SK-N-SH (cell line): ENCODE results near the gene VPS35L. TPM values are rescaled to one million over a fixed set of nuclear protein-coding genes. Genes with fewer than 3 reads are reported as not detected.

Experiments used
- CTCF ChIA-PET: fragments of 300-600, 350-600 bp; formaldehyde crosslinking; extraction: SDS; loops from one replicate; lab custom pipeline; 2021; lab: Yijun Ruan, JAX
- POLR2A ChIA-PET: fragments of 350-600 bp; sonication (Branson Sonifier 250); formaldehyde crosslinking; extraction: SDS; loops from one replicate; lab custom pipeline; 2020; ENCODE audit warnings: antibody characterized with exemption, inconsistent platforms; lab: Yijun Ruan, JAX
- DNase-seq: peaks from one replicate; pipeline ENCODE4 v3.0.0; 2012
- H2AFZ ChIP-seq: fragments of 200-600 bp; sonication (generic); 2 replicates; pipeline ENCODE4 v1.8.1; 2016; ENCODE audit warnings: antibody characterized with exemption, mild to moderate bottlenecking, low read depth
- H3F3A ChIP-seq: fragments of 200-600 bp; sonication (generic); replicated peaks from 2 replicates; pipeline ENCODE3; 2016; ENCODE audit warnings: antibody characterized with exemption, mild to moderate bottlenecking; ENCODE audit not compliant: insufficient read depth
- H3K27ac ChIP-seq, 2 experiments: fragments of 200-500 bp in 1 of 2; fragments of 200-600 bp in 1 of 2; sonication (Bioruptor generic) in 1 of 2; sonication (generic), shearing (Covaris generic) in 1 of 2; 2 replicates each; pipeline versions ENCODE4 v1.5.1 to v1.6.1; 2014 to 2016; ENCODE audit warnings: low read depth in 2 of 2, inconsistent platforms in 1 of 2, low read length in 1 of 2, mild to moderate bottlenecking in 1 of 2, mixed read lengths in 1 of 2
- H3K27me3 ChIP-seq: fragments of 200-600 bp; sonication (generic), shearing (Covaris generic); 2 replicates; pipeline ENCODE4 v1.6.1; 2016; ENCODE audit warnings: mixed run types; ENCODE audit not compliant: insufficient read depth
- H3K36me3 ChIP-seq, 2 experiments: fragments of 200-500 bp in 1 of 2; fragments of 200-600 bp in 1 of 2; sonication (Bioruptor generic) in 1 of 2; sonication (generic) in 1 of 2; replicated peaks in 1 of 2; 2 replicates each; pipeline versions ENCODE3 to v1.5.1; 2014 to 2016; ENCODE audit warnings: low read length in 1 of 2, mild to moderate bottlenecking in 1 of 2; ENCODE audit not compliant: insufficient read depth in 2 of 2, control insufficient read depth in 1 of 2
- H3K4me1 ChIP-seq, 2 experiments: fragments of 200-500 bp in 1 of 2; fragments of 200-600 bp in 1 of 2; sonication (Bioruptor generic) in 1 of 2; sonication (generic), shearing (Covaris generic) in 1 of 2; 2 replicates each; pipeline versions ENCODE4 v1.5.1 to v1.6.1; 2014 to 2016; ENCODE audit warnings: low read depth in 1 of 2, low read length in 1 of 2, mixed run types in 1 of 2; ENCODE audit not compliant: insufficient read depth in 2 of 2, control insufficient read depth in 1 of 2
- H3K4me2 ChIP-seq: fragments of 200-600 bp; sonication (generic), shearing (Covaris generic); 2 replicates; pipeline ENCODE4 v1.6.1; 2017; ENCODE audit warnings: mixed run types
- H3K4me3 ChIP-seq, 2 experiments: fragments of 200-500 bp in 1 of 2; fragments of 200-600 bp in 1 of 2; sonication (Bioruptor generic) in 1 of 2; sonication (generic), shearing (Covaris generic) in 1 of 2; 2 replicates each; pipeline versions ENCODE4 v1.5.1 to v1.8.1; 2014 to 2016; ENCODE audit warnings: low read depth in 2 of 2, inconsistent platforms in 1 of 2, low read length in 1 of 2, mild to moderate bottlenecking in 1 of 2, mixed read lengths in 1 of 2, moderate library complexity in 1 of 2
- H3K79me2 ChIP-seq: fragments of 200-600 bp; sonication (generic); 2 replicates; pipeline ENCODE4 v1.8.1; 2017; ENCODE audit warnings: mild to moderate bottlenecking; ENCODE audit not compliant: insufficient read depth
- H3K9ac ChIP-seq: fragments of 200-600 bp; sonication (generic); 2 replicates; pipeline ENCODE4 v1.6.1; 2017; ENCODE audit warnings: mixed run types
- H3K9me2 ChIP-seq: fragments of 200-600 bp; sonication (generic); 2 replicates; pipeline ENCODE4 v1.6.1; 2017; ENCODE audit warnings: mixed run types
- H3K9me3 ChIP-seq: fragments of 200-600 bp; sonication (generic); 2 replicates; pipeline ENCODE4 v1.6.1; 2017; ENCODE audit warnings: mixed run types, mild to moderate bottlenecking, moderate library complexity
- H4K20me1 ChIP-seq: fragments of 200-600 bp; sonication (generic); 2 replicates; pipeline ENCODE4 v1.6.1; 2017; ENCODE audit warnings: mild to moderate bottlenecking, mixed run types; ENCODE audit not compliant: insufficient read depth
- CHD2 ChIP-seq: fragments of 150-350 bp; IDR thresholded peaks from 2 replicates; pipeline ENCODE4 v1.6.1; 2018; ENCODE audit warnings: low read length; ENCODE audit not compliant: partially characterized antibody
- ELF1 ChIP-seq: IDR thresholded peaks from 2 replicates; pipeline ENCODE4 v1.4.0; 2012
- FOSL2 ChIP-seq: IDR thresholded peaks from 2 replicates; pipeline ENCODE4 v1.4.0; 2012; ENCODE audit warnings: low read depth, mild to moderate bottlenecking, moderate library complexity, borderline replicate concordance
- FOXJ3 ChIP-seq: sonication (generic); formaldehyde crosslinking; IDR thresholded peaks from 2 replicates; pipeline ENCODE4 v1.5.1; 2020; ENCODE audit warnings: mild to moderate bottlenecking, missing genetic modification reagents
- GABPA ChIP-seq: IDR thresholded peaks from 2 replicates; pipeline ENCODE4 v1.4.0; 2012; ENCODE audit warnings: low read depth, mild to moderate bottlenecking
- IRF3 ChIP-seq: fragments of 150-350 bp; IDR thresholded peaks from 2 replicates; pipeline ENCODE4 v1.6.1; 2016; ENCODE audit warnings: mild to moderate bottlenecking, low read depth, low read length
- JUND ChIP-seq: IDR thresholded peaks from 2 replicates; pipeline ENCODE4 v1.4.0; 2012
- MEF2A ChIP-seq: IDR thresholded peaks from 2 replicates; pipeline ENCODE4 v1.4.0; 2012; ENCODE audit warnings: low read depth, borderline replicate concordance
- NRF1 ChIP-seq: IDR thresholded peaks from 2 replicates; pipeline ENCODE4 v1.6.1; 2012; ENCODE audit warnings: low read depth, mild to moderate bottlenecking, low read length
- RAD21 ChIP-seq: IDR thresholded peaks from 2 replicates; pipeline ENCODE4 v1.6.1; 2012; ENCODE audit warnings: mild to moderate bottlenecking, low read length
- RFX5 ChIP-seq: IDR thresholded peaks from 2 replicates; pipeline ENCODE4 v1.6.1; 2012; ENCODE audit warnings: mild to moderate bottlenecking, improper control_type of control experiment, low read length
- SMC3 ChIP-seq: IDR thresholded peaks from 2 replicates; pipeline ENCODE4 v1.6.1; 2012; ENCODE audit warnings: low read depth, low read length, improper control_type of control experiment
- TEAD4 ChIP-seq: IDR thresholded peaks from 2 replicates; pipeline ENCODE4 v1.4.0; 2012; ENCODE audit warnings: mild to moderate bottlenecking, borderline replicate concordance; ENCODE audit not compliant: insufficient read depth
- ZBTB33 ChIP-seq: IDR thresholded peaks from 2 replicates; pipeline ENCODE4 v1.4.0; 2012; ENCODE audit warnings: low read depth, borderline replicate concordance
- WGBS: methylation state at CpG from one replicate; pipeline ENCODE4 v1.1.6; 2017; ENCODE audit warnings: low lambda C conversion rate; 5-methylcytosine and 5-hydroxymethylcytosine counted together
- polyA plus RNA-seq, 3 experiments: library from polyadenylated mRNA; depleted of rRNA; stranded (reverse); fragments of >200 nt; gene quantifications; 2 replicates each; pipeline ENCODE4 v1.2.3, GENCODE V29; 2012
- TF ChIP-seq, protein P1 (sequence below): fragments of 200-600 bp; sonication (generic); IDR thresholded peaks from 2 replicates; pipeline ENCODE4 v1.6.1; 2017; ENCODE audit warnings: antibody characterized with exemption, mild to moderate bottlenecking, moderate library complexity

Gene VPS35L
- polyA plus RNA-seq, 1 of the 3 experiments (the other 2 are of a cell fraction): 35.3 TPM

DNA sequence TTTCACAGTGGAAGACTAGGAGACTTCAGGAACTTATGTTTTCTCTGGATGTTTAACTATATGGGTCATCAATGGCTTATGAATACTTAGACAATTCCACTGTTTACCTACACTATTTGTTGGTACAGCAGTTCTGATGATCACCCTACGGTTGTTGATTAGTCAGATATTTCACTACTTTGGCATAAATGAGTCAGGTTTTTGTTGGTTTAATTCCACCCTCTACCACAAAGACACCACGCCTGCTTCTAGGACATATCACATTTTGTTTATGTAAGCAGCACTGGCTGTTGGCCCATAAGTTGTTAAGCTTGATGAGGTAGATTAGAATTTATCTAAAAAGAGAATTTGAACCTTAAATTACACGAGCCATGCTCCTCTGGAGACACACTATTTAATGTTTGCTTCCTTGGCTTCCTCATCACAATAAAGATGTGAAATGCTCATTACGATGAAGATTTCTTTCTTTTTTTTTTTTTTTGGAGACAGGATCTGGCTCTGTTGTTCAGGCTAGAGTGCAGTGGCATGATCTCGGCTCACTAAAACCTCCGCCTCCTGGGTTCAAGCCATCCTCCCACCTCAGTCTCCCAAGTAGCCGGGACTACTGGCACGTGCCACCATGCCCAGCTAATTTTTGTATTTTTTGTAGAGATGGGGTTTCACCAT, 37.9 kb upstream of the VPS35L start:
- Histone ChIP-seq H3K4me1 (peaks cover 0 to 14% of the 10 kb centered on the region in 2 experiments; a peak in 3 of 4 replicates), H2AFZ (no peak overlapping the region), H3K9me3 (no peaks in the 10 kb centered on the region), H3K4me3 (no peak overlapping the region), H3K36me3 (peaks cover 34 to 43% of the 10 kb centered on the region in 2 experiments), H3K9me2 (no peaks in the 10 kb centered on the region), H4K20me1 (no peaks in the 10 kb centered on the region), H3K27ac (no peak overlapping the region), H3K27me3 (no peaks in the 10 kb centered on the region), H3K4me2 (no peak overlapping the region), H3K79me2 (peaks cover 42% of the 10 kb centered on the region), H3F3A (peaks cover 8% of the 10 kb centered on the region), H3K9ac (no peak overlapping the region)
- DNase-seq: no peak
- TF ChIP-seq ZBTB33: no peak
- TF ChIP-seq, protein P1, sequence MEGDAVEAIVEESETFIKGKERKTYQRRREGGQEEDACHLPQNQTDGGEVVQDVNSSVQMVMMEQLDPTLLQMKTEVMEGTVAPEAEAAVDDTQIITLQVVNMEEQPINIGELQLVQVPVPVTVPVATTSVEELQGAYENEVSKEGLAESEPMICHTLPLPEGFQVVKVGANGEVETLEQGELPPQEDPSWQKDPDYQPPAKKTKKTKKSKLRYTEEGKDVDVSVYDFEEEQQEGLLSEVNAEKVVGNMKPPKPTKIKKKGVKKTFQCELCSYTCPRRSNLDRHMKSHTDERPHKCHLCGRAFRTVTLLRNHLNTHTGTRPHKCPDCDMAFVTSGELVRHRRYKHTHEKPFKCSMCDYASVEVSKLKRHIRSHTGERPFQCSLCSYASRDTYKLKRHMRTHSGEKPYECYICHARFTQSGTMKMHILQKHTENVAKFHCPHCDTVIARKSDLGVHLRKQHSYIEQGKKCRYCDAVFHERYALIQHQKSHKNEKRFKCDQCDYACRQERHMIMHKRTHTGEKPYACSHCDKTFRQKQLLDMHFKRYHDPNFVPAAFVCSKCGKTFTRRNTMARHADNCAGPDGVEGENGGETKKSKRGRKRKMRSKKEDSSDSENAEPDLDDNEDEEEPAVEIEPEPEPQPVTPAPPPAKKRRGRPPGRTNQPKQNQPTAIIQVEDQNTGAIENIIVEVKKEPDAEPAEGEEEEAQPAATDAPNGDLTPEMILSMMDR: no peak
- no peak for TF ChIP-seq JUND
- no peak for TF ChIP-seq SMC3
- TF ChIP-seq RAD21: no peak
- TF ChIP-seq FOSL2: no peak
- TF ChIP-seq RFX5: no peak
- TF ChIP-seq TEAD4: no peak
- TF ChIP-seq GABPA: no peak
- no peak for TF ChIP-seq CHD2
- no peak for TF ChIP-seq IRF3
- no peak for TF ChIP-seq NRF1
- TF ChIP-seq MEF2A: no peak
- no peak for TF ChIP-seq ELF1
- TF ChIP-seq FOXJ3 (CRISPR knock-in tag): no peak
- WGBS: 90% methylated on average over 8 of the region's 8 CpGs
- ChIA-PET CTCF (interaction anchor here (1.7 to 5.4 kb wide), 3 partner anchors 14 to 129 kb away, joined by 4 to 26 read pairs (median 6); no protein-coding TSS in a partner anchor), POLR2A (no interaction called here)
